RWPE1 (cell line): ENCODE results near the gene GATA3.

ENCODE experiments used
- CTCF ChIA-PET: fragments of 350-600 bp; sonication (Branson Sonifier 250); formaldehyde crosslinking; extraction: SDS; loops from one replicate; lab custom pipeline; 2021; lab: Yijun Ruan, JAX
- POLR2A ChIA-PET: fragments of 400-600 bp; formaldehyde crosslinking; extraction: SDS; loops from one replicate; lab custom pipeline; 2020; ENCODE audit warnings: antibody characterized with exemption; ENCODE audit not compliant: low non-redundant PET; lab: Yijun Ruan, JAX
- DNase-seq: peaks from one replicate; pipeline ENCODE4 v3.0.0; 2012; ENCODE audit warnings: low spot score
- H3K27ac ChIP-seq: fragments of 450-650 bp; 2 replicates; pipeline ENCODE4 v1.5.1; 2017
- CTCF ChIP-seq: fragments of 450-650 bp; conservative IDR thresholded peaks from 2 replicates; pipeline ENCODE4 v1.5.1; 2017; ENCODE audit warnings: low read depth, mild to moderate bottlenecking

GATA3 gene

GRCh38 chr10:8074881-8075280, 20.4 kb downstream of the GATA3 start:
- no peak for DNase-seq
- no peak overlapping the region for H3K27ac ChIP-seq
- ChIA-PET POLR2A (no interaction called here), CTCF (interaction anchor here (0.6 kb wide), 1 partner anchor 218 kb away, joined by 3 read pairs; no protein-coding TSS in a partner anchor)
- TF ChIP-seq CTCF: no peak

GRCh38 chr10:8075282-8076260, 21.1 kb downstream of the GATA3 start:
- ChIA-PET CTCF (interaction anchor here (0.5 to 0.8 kb wide), 3 partner anchors 9 to 1121 kb away, joined by 3 to 4 read pairs (median 3); no protein-coding TSS in a partner anchor), POLR2A (no interaction called here)
- no peak for TF ChIP-seq CTCF
- H3K27ac ChIP-seq: no peak overlapping the region
- no peak for DNase-seq

GRCh38 chr10:8076933-8077332, 22.4 kb downstream of the GATA3 start:
- CTCF ChIA-PET: interaction anchor here (0.6 kb wide), 1 partner anchor 1132 kb away, joined by 3 read pairs; no protein-coding TSS in a partner anchor
- TF ChIP-seq CTCF: no peak
- no peak overlapping the region for H3K27ac ChIP-seq
- POLR2A ChIA-PET: no interaction called here
- DNase-seq: no peak

- no peak overlapping the region for H3K27ac ChIP-seq
- TF ChIP-seq CTCF: no peak
- DNase-seq: no peak
- POLR2A ChIA-PET: no interaction called here
- CTCF ChIA-PET: no interaction called here
Observed at GRCh38 chr10:8078027-8078426, 23.5 kb downstream of the GATA3 start.

- no peak for DNase-seq
- H3K27ac ChIP-seq: no peak overlapping the region
- ChIA-PET CTCF (no interaction called here), POLR2A (no interaction called here)
- no peak for TF ChIP-seq CTCF
Observed at GRCh38 chr10:8079126-8079525, 24.6 kb downstream of the GATA3 start.

GRCh38 chr10:8084799-8085198, 30.3 kb downstream of the GATA3 start:
- ChIA-PET POLR2A (no interaction called here), CTCF (no interaction called here)
- no peak for TF ChIP-seq CTCF
- no peak overlapping the region for H3K27ac ChIP-seq
- DNase-seq: no peak
